Activated CD8-positive, alpha-beta T cell treated with anti-CD3 and anti-CD28 coated beads for 36 hours (primary cell): ENCODE results near the gene GALNT2. TPM values are rescaled to one million over a fixed set of nuclear protein-coding genes. Genes with fewer than 3 reads are reported as not detected.

Experiments
- ATAC-seq: fragments of 200-7000 bp; cut with Tn5 transposase; one replicate; pipeline ENCODE4 v1.10.0; 2021; ENCODE audit warnings: mild to moderate bottlenecking, moderate library complexity
- CTCF ChIA-PET: fragments of 350-600 bp; sonication (Branson Sonifier 250); formaldehyde crosslinking; loops from one replicate; lab custom pipeline; 2021; ENCODE audit warnings: antibody characterized with exemption; lab: Charles Lee
- POLR2A ChIA-PET: fragments of 350-600 bp; sonication (Branson Sonifier 250); formaldehyde crosslinking; loops from one replicate; lab custom pipeline; 2021; ENCODE audit warnings: antibody characterized with exemption; lab: Charles Lee
- DNase-seq: peaks from one replicate; pipeline ENCODE4 v3.0.0-alpha.2; 2020
- H3K27ac Mint-ChIP-seq: one replicate; pipeline ENCODE4 v1.8.0; 2021; ENCODE audit warnings: mild to moderate bottlenecking, mixed read lengths
- H3K27me3 Mint-ChIP-seq: one replicate; pipeline ENCODE4 v1.8.0; 2021; ENCODE audit warnings: mixed read lengths
- H3K36me3 Mint-ChIP-seq: one replicate; pipeline ENCODE4 v1.8.0; 2021; ENCODE audit warnings: low read depth, mixed read lengths
- H3K4me1 Mint-ChIP-seq: one replicate; pipeline ENCODE4 v1.8.0; 2021; ENCODE audit warnings: low read depth, mixed read lengths
- H3K4me3 Mint-ChIP-seq: one replicate; pipeline ENCODE4 v1.8.0; 2021; ENCODE audit warnings: mild to moderate bottlenecking, moderate library complexity, mixed read lengths
- H3K9me3 Mint-ChIP-seq: one replicate; pipeline ENCODE4 v1.8.0; 2021; ENCODE audit warnings: mixed read lengths
- intact Hi-C: fragments of 100-400 bp; cut with micrococcal nuclease; formaldehyde crosslinking; loops from one replicate; pipeline ENCODE4 v1.10.0; 2022
- total RNA-seq, 2 experiments: library from RNA; stranded (reverse); gene quantifications; one replicate each; pipeline ENCODE4 v1.2.3, GENCODE V29; 2021
- TF ChIP-seq, protein P1 (sequence below): fragments of 200-600 bp; IDR thresholded peaks from one replicate; pipeline ENCODE4 v1.8.0; 2022; ENCODE audit warnings: antibody characterized with exemption, mild to moderate bottlenecking

GALNT2 gene
- total RNA-seq, 2 experiments from 2014 or later = 40.1 to 42.3 TPM

DNA sequence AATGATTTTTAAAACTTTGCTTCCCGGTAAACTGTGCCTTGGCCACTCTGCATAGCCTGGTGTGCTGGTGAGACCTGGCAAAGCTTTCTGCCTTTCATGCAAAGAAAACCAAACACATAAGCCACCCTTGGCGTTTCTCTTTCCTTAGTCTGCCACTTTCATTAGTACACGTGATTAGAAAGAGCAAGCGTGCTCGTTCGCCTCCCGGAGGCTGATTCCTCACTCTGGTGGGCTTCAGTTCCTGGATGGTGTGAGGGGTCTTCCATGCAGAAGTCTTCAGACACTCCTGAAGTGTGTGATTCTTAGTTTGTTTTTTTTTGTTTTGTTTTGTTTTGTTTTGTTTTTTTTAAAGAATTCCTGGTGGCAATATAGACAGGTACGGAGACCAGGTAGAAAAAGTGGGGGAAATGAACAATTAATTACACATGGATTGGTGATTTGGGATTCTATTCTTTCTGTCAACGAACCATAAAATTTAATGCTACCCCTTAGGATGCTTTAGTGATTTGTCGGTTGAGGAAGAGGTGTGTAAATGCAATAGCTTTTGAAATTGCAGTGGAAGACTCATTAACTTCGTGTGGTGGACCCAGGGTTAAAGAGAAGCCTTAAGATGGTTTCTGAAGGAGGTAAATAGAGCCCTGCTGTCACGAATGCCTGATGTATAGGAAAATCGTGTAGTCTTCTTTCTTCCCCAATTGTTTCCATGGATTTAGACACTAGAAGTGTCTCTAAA, 2.1 kb downstream of the GALNT2 start:
- Mint-ChIP-seq H3K4me1 (peaks cover 63% of the 10 kb centered on the region), H3K27ac (peak overlapping the region; percentile 90)
- intact Hi-C loops = no loop called here

DNA sequence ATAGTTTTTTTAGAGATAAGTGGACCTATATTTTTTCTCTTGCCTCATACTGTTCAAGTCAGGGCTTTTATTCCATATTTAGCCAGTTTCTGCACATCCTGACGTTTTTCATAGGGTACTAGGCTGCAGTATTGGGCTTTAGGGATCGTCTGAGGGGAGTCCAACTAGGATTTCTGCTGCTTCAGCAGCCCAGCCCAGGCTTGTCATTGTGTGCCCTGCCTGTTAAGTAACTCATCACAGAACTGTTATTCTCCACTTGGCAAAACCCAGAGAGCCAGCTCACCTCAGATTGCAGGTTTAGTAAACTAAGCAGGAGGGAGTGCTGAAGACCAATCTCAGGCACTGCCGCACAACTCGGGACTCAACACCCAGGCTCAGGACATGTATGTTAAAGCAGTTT, 2.8 kb downstream of the GALNT2 start:
- CTCF ChIA-PET = interaction anchor here (1.2 to 4.4 kb wide), 5 partner anchors 10 to 409 kb away, joined by 3 to 21 read pairs (median 5); no protein-coding TSS in a partner anchor
- H3K4me3 Mint-ChIP-seq = peak overlapping the region; percentile 88
- ATAC-seq (no peak), DNase-seq (peak; percentile 18)
- TF ChIP-seq, protein P1, sequence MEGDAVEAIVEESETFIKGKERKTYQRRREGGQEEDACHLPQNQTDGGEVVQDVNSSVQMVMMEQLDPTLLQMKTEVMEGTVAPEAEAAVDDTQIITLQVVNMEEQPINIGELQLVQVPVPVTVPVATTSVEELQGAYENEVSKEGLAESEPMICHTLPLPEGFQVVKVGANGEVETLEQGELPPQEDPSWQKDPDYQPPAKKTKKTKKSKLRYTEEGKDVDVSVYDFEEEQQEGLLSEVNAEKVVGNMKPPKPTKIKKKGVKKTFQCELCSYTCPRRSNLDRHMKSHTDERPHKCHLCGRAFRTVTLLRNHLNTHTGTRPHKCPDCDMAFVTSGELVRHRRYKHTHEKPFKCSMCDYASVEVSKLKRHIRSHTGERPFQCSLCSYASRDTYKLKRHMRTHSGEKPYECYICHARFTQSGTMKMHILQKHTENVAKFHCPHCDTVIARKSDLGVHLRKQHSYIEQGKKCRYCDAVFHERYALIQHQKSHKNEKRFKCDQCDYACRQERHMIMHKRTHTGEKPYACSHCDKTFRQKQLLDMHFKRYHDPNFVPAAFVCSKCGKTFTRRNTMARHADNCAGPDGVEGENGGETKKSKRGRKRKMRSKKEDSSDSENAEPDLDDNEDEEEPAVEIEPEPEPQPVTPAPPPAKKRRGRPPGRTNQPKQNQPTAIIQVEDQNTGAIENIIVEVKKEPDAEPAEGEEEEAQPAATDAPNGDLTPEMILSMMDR = no peak
- POLR2A ChIA-PET = interaction anchor here (0.6 to 1.8 kb wide), 3 partner anchors 14 to 711 kb away, joined by 3 to 10 read pairs (median 5); no protein-coding TSS in a partner anchor
- no peaks in the 10 kb centered on the region for H3K27me3 Mint-ChIP-seq
- H3K4me1 Mint-ChIP-seq = peaks cover 65% of the 10 kb centered on the region
- no peak overlapping the region for H3K27ac Mint-ChIP-seq
- peaks cover 5% of the 10 kb centered on the region for H3K36me3 Mint-ChIP-seq
- intact Hi-C loops = no loop called here
- no peaks in the 10 kb centered on the region for H3K9me3 Mint-ChIP-seq

More for the DNA sequence above, 2.1 kb downstream of the GALNT2 start:
- ChIA-PET POLR2A (interaction anchor here (1.0 to 1.8 kb wide), 6 partner anchors 9 to 39 kb away, joined by 3 to 10 read pairs (median 6); no protein-coding TSS in a partner anchor), CTCF (interaction anchor here (1.2 to 4.4 kb wide), 5 partner anchors 11 to 408 kb away, joined by 3 to 21 read pairs (median 5); no protein-coding TSS in a partner anchor)
- Mint-ChIP-seq H3K36me3 (peaks cover 5% of the 10 kb centered on the region), H3K27me3 (no peaks in the 10 kb centered on the region), H3K9me3 (no peaks in the 10 kb centered on the region), H3K4me3 (peak overlapping the region; percentile 88)
- no peak for ATAC-seq
- TF ChIP-seq, protein P1 = no peak
- DNase-seq = peak; percentile 18

DNA sequence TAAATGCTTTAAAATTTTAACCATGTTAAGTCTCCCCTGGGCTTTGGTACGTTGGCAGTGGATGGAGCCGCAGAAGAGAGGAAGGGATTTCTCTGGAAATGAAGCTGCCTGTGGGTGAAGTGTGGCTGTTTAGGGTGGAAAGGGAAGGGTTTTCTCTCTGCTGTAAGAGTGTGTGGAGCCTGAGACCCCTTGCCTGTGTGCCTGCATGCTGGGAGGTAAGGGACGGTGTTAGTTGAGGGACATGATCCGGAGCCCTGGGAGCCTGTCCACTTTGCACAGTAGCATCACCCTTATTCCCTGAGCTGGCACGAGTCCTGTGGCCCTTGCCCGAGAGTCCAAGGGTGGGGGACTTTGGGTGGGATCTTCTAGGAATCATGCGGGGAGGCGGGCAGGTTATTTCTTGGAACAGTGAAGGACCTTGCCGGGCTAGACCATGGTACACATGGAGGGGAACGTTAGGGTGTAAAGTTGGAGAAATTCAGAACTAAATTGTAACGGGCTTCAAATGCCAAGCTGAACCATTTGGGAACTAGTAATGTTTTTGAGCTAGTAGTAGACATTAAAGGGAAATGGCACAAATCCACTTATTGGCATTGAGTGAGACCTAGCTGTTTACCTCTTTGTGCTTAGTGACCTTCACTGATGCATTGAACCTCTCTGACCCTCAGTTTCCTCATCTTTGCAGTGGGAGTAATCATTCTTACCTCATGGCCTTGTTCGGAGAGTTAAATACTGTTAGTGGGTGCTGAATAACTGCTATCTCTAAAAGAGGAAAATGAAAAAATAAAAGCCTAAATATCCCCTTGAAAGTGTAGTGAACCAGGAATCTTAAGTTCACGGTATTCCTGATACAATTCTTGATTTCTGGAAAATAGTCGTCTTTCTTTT, 3.5 kb downstream of the GALNT2 start:
- intact Hi-C loops = no loop called here
- Mint-ChIP-seq H3K4me3 (no peak overlapping the region), H3K27ac (no peak overlapping the region), H3K27me3 (no peaks in the 10 kb centered on the region), H3K4me1 (peaks cover 64% of the 10 kb centered on the region), H3K36me3 (peaks cover 8% of the 10 kb centered on the region), H3K9me3 (no peaks in the 10 kb centered on the region)
- DNase-seq (no peak), ATAC-seq (no peak)
- ChIA-PET POLR2A (interaction anchor here (0.6 to 1.8 kb wide), 5 partner anchors 8 to 711 kb away, joined by 3 to 10 read pairs (median 4); no protein-coding TSS in a partner anchor), CTCF (interaction anchor here (0.9 to 4.4 kb wide), 4 partner anchors 9 to 410 kb away, joined by 3 to 21 read pairs (median 4); no protein-coding TSS in a partner anchor)
- TF ChIP-seq, protein P1 = no peak

DNA sequence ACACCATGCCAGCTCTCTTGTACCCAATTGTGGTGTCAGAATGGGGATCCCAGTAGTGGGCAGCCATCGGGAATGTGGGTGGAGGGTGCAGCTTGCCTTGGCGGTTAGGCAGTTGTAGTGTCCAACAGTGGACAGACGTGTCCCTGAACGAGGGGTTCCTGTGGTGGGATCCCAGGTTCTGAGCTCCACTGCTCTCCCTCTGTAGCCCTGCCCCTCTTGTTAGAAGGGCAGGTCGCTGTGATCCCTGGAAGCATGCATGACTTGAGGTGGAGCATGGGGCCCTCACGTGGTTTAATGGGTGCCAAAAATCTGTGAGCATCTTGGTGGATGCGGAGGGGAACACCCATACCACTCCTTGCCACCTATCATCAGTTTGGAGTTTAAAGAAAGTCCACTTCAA, 4.3 kb downstream of the GALNT2 start:
- H3K27ac Mint-ChIP-seq = no peak overlapping the region
- H3K4me3 Mint-ChIP-seq = no peak overlapping the region
- peaks cover 12% of the 10 kb centered on the region for H3K36me3 Mint-ChIP-seq
- H3K4me1 Mint-ChIP-seq = peaks cover 66% of the 10 kb centered on the region
- POLR2A ChIA-PET = interaction anchor here (0.6 to 3.4 kb wide), 6 partner anchors 7 to 35 kb away, joined by 3 to 20 read pairs (median 5); no protein-coding TSS in a partner anchor
- intact Hi-C loops = no loop called here
- TF ChIP-seq, protein P1 = no peak
- H3K9me3 Mint-ChIP-seq = no peaks in the 10 kb centered on the region
- ATAC-seq (no peak), DNase-seq (no peak)
- CTCF ChIA-PET = interaction anchor here (0.9 to 4.4 kb wide), 2 partner anchors 9 to 410 kb away, joined by 3 to 21 read pairs; no protein-coding TSS in a partner anchor
- H3K27me3 Mint-ChIP-seq = no peaks in the 10 kb centered on the region
